Astrocyte (in vitro differentiated cells and primary cell): ENCODE results near the gene FGF10.

Experiments
- EZH2 ChIP-seq: IDR thresholded peaks from 2 replicates; pipeline ENCODE4 v1.6.1; 2012; ENCODE audit warnings: mild to moderate bottlenecking, low read length, inconsistent platforms; ENCODE audit not compliant: insufficient read depth
- TF ChIP-seq, protein P1 (sequence below): IDR thresholded peaks from 2 replicates; pipeline ENCODE4 v1.5.1; 2011; ENCODE audit warnings: low read depth, mild to moderate bottlenecking, inconsistent platforms, low read length, moderate library complexity; ENCODE audit not compliant: insufficient read depth

DNA sequence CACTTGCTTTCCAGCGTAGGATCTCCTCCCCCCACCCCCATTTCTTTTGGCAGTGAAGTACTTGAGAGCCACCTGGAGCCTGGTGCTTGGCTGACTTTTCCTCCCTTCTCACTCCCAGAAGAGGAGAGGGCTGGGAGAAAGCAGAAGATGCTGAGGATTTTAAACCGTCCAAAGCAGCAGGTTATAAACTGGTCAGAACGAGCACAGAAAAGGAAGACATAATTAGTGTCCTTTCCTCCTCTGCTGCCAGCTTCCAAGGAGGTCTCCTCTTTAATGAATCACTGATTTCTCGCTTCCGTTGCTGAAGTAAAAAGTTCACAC, 563 bp upstream of the FGF10 start:
- TF ChIP-seq, protein P1, sequence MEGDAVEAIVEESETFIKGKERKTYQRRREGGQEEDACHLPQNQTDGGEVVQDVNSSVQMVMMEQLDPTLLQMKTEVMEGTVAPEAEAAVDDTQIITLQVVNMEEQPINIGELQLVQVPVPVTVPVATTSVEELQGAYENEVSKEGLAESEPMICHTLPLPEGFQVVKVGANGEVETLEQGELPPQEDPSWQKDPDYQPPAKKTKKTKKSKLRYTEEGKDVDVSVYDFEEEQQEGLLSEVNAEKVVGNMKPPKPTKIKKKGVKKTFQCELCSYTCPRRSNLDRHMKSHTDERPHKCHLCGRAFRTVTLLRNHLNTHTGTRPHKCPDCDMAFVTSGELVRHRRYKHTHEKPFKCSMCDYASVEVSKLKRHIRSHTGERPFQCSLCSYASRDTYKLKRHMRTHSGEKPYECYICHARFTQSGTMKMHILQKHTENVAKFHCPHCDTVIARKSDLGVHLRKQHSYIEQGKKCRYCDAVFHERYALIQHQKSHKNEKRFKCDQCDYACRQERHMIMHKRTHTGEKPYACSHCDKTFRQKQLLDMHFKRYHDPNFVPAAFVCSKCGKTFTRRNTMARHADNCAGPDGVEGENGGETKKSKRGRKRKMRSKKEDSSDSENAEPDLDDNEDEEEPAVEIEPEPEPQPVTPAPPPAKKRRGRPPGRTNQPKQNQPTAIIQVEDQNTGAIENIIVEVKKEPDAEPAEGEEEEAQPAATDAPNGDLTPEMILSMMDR, result no peak
- TF ChIP-seq EZH2, result no peak
